Smooth muscle cell (in vitro differentiated cells): ENCODE measurements around the gene SLC22A23. TPM values are rescaled to one million over a fixed set of nuclear protein-coding genes. Genes with fewer than 3 reads are reported as not detected.

ENCODE experiments used
- DNase-seq: peaks from one replicate; lab custom pipeline; 2025; ENCODE audit not compliant: unreplicated experiment; lab: John Stamatoyannopoulos, UW
- H2AFZ ChIP-seq: fragments of 200-600 bp; sonication (generic); 2 replicates; pipeline ENCODE4 v1.6.0; 2016; ENCODE audit warnings: antibody characterized with exemption, low read depth, mild to moderate bottlenecking
- H3F3A ChIP-seq: fragments of 200-600 bp; sonication (generic); 2 replicates; pipeline ENCODE4 v1.6.0; 2017; ENCODE audit warnings: antibody characterized with exemption, low read depth
- H3K27ac ChIP-seq: fragments of 200-600 bp; sonication (generic); 2 replicates; pipeline ENCODE4 v1.5.1; 2016; ENCODE audit warnings: low read depth, mild to moderate bottlenecking
- H3K27me3 ChIP-seq: fragments of 200-600 bp; sonication (generic); 2 replicates; pipeline ENCODE4 v1.6.1; 2016; ENCODE audit warnings: low read depth, mild to moderate bottlenecking
- H3K36me3 ChIP-seq: fragments of 200-600 bp; sonication (generic); 2 replicates; pipeline ENCODE4 v1.5.1; 2016; ENCODE audit warnings: low read depth
- H3K4me1 ChIP-seq: fragments of 200-600 bp; sonication (generic); 2 replicates; pipeline ENCODE4 v1.5.1; 2016; ENCODE audit warnings: low read depth
- H3K4me2 ChIP-seq: fragments of 200-600 bp; sonication (generic); 2 replicates; pipeline ENCODE4 v1.6.0; 2016; ENCODE audit warnings: mild to moderate bottlenecking
- H3K4me3 ChIP-seq: fragments of 200-600 bp; sonication (generic); 2 replicates; pipeline ENCODE4 v1.5.1; 2016; ENCODE audit warnings: mild to moderate bottlenecking
- H3K79me2 ChIP-seq: fragments of 200-600 bp; sonication (generic); 2 replicates; pipeline ENCODE4 v1.6.0; 2016; ENCODE audit warnings: low read depth, mild to moderate bottlenecking
- H3K9ac ChIP-seq: fragments of 200-600 bp; sonication (generic); 2 replicates; pipeline ENCODE4 v1.6.0; 2016; ENCODE audit warnings: low read depth
- H3K9me3 ChIP-seq: fragments of 200-600 bp; sonication (generic); replicated peaks from 2 replicates; pipeline ENCODE4 v1.5.1; 2016; ENCODE audit warnings: low read depth
- H4K20me1 ChIP-seq: fragments of 200-600 bp; sonication (generic); 2 replicates; pipeline ENCODE4 v1.6.0; 2016; ENCODE audit warnings: low read depth
- WGBS: methylation state at CpG from one replicate; pipeline ENCODE4 v1.1.7; 2016; ENCODE audit warnings: low lambda C conversion rate; 5-methylcytosine and 5-hydroxymethylcytosine counted together
- polyA plus RNA-seq: library from polyadenylated mRNA; unstranded; fragments of >200 nt; fragmentation: Nextera tagmentation; extraction: Ambion mirVana; gene quantifications from 2 replicates; pipeline ENCODE4 v1.2.1, GENCODE V29; 2016
- total RNA-seq: library from RNA; depleted of rRNA; stranded (reverse); fragments of >200 nt; gene quantifications from 2 replicates; pipeline ENCODE4 v1.2.3, GENCODE V29; 2014
- TF ChIP-seq, protein P1 (sequence below): fragments of 200-600 bp; sonication (generic); IDR thresholded peaks from 2 replicates; pipeline ENCODE4 v1.5.1; 2017; ENCODE audit warnings: borderline replicate concordance, mild to moderate bottlenecking, antibody characterized with exemption; ENCODE audit not compliant: insufficient read depth, poor library complexity, severe bottlenecking

SLC22A23 gene
- total and polyA plus RNA-seq, 2 experiments from 2014 or later, result 1.6 to 3.8 TPM

DNA sequence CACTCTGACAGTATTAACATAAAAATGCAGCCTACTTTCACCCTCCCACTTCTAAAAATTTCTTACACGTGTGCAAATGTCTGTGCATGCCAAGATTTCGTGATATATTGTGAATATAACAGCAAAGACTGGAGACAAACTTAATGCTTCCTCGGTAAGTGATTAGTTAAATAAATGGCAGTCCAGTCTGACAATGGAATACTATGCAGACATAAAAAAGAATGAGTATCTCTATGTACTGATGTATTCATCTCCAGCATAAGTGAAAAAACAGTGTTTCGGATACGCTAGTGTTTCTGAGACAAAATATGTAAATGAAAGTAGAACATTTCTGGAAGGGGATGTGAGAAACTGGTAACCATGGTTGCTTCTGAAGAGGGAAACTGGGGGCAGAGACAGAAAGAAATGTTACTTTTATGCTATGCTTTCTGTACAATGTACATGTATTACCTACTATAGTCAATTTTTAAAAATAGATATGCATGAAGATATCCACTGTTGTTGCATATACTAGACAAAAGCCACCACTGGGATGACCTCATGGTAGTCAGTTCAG, 7.0 kb downstream of the SLC22A23 start:
- H2AFZ ChIP-seq, result no peak overlapping the region
- H3K36me3 ChIP-seq, result no peaks in the 10 kb centered on the region
- H3K79me2 ChIP-seq, result no peaks in the 10 kb centered on the region
- H3K4me3 ChIP-seq, result no peak overlapping the region
- no peaks in the 10 kb centered on the region for H3K4me1 ChIP-seq
- DNase-seq, result no peak
- no peaks in the 10 kb centered on the region for H4K20me1 ChIP-seq
- no peak overlapping the region for H3K4me2 ChIP-seq
- H3K9me3 ChIP-seq, result no peaks in the 10 kb centered on the region
- peaks cover 24% of the 10 kb centered on the region for H3K27me3 ChIP-seq
- no peaks in the 10 kb centered on the region for H3F3A ChIP-seq
- 93% methylated on average over 5 of the region's 5 CpGs for WGBS
- no peak overlapping the region for H3K27ac ChIP-seq
- no peak overlapping the region for H3K9ac ChIP-seq
- TF ChIP-seq, protein P1, sequence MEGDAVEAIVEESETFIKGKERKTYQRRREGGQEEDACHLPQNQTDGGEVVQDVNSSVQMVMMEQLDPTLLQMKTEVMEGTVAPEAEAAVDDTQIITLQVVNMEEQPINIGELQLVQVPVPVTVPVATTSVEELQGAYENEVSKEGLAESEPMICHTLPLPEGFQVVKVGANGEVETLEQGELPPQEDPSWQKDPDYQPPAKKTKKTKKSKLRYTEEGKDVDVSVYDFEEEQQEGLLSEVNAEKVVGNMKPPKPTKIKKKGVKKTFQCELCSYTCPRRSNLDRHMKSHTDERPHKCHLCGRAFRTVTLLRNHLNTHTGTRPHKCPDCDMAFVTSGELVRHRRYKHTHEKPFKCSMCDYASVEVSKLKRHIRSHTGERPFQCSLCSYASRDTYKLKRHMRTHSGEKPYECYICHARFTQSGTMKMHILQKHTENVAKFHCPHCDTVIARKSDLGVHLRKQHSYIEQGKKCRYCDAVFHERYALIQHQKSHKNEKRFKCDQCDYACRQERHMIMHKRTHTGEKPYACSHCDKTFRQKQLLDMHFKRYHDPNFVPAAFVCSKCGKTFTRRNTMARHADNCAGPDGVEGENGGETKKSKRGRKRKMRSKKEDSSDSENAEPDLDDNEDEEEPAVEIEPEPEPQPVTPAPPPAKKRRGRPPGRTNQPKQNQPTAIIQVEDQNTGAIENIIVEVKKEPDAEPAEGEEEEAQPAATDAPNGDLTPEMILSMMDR, result no peak

DNA sequence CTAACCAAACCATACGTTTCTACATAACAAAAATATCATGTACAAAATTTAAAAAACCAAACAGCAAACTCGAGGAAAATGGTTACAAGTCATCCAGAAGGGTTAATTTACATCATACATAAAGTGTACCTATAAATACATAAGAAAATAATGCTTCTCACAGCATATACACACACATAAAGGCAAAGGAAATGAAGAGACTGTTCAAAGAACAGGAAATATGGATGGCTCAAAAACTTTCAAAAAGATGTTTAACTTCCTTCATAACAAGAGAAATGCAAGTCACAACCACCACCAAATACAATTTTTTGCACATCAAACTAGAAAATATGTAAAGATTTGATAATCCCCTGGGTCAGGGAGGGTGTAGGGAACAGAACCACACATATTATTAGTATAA, 7.5 kb downstream of the SLC22A23 start:
- Histone ChIP-seq H3K4me1 (no peaks in the 10 kb centered on the region), H3K9me3 (no peaks in the 10 kb centered on the region), H3K4me2 (no peak overlapping the region), H4K20me1 (no peaks in the 10 kb centered on the region), H2AFZ (no peak overlapping the region), H3F3A (no peaks in the 10 kb centered on the region), H3K27me3 (peaks cover 18% of the 10 kb centered on the region), H3K27ac (no peak overlapping the region), H3K36me3 (no peaks in the 10 kb centered on the region), H3K9ac (no peak overlapping the region), H3K4me3 (no peak overlapping the region), H3K79me2 (no peaks in the 10 kb centered on the region)
- TF ChIP-seq, protein P1, result no peak
- 77% methylated on average over 2 of the region's 2 CpGs for WGBS
- DNase-seq, result no peak

DNA sequence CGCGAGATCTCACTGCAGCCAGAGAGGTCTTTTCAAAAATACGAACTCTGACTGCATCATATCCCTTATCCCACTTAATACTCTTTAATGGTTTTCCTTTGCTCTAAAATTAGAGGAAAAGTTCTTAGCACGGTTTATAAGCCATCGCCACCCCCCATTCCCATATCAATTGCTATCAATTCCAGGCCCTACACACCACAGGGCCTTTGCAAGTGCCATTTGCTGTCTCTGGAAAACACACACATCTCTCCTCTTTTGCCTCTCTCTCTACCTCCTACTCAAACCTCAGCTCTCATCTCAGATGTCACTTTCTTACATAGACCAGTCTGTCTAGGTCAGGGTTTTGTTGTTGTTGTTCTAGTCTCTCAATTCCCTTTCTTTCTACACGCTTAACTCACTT, 9.8 kb downstream of the SLC22A23 start:
- no peaks in the 10 kb centered on the region for H4K20me1 ChIP-seq
- no peak overlapping the region for H3K9ac ChIP-seq
- no peak overlapping the region for H3K4me3 ChIP-seq
- 83% methylated on average over 6 of the region's 6 CpGs for WGBS
- H3K36me3 ChIP-seq, result no peaks in the 10 kb centered on the region
- no peaks in the 10 kb centered on the region for H3K27me3 ChIP-seq
- H3F3A ChIP-seq, result no peaks in the 10 kb centered on the region
- H2AFZ ChIP-seq, result no peak overlapping the region
- TF ChIP-seq, protein P1, result no peak
- H3K4me1 ChIP-seq, result no peaks in the 10 kb centered on the region
- H3K9me3 ChIP-seq, result no peaks in the 10 kb centered on the region
- no peaks in the 10 kb centered on the region for H3K79me2 ChIP-seq
- DNase-seq, result no peak
- no peak overlapping the region for H3K27ac ChIP-seq
- no peak overlapping the region for H3K4me2 ChIP-seq

DNA sequence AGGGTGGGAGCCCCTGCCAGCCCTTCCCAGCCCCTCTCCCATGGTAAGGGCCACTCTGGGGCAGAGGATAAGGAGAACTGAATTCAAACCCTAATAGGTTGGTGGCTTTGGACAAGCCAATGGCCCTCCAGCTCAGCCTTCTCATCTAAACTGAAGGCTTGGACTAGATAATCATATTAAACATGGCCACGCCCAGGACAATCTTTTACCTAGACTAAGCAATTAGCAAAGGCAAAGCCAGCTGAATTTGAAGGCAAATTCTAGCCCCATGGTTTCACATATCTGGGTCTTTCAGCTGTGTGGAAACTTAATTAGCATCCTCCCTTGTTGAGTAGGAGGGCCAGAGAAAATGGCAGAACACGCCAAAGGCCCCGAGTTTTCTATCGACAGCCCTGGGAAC, 10.7 kb downstream of the SLC22A23 start:
- no peak for DNase-seq
- no peak overlapping the region for H3K9ac ChIP-seq
- no peaks in the 10 kb centered on the region for H4K20me1 ChIP-seq
- H3F3A ChIP-seq, result no peaks in the 10 kb centered on the region
- no peak overlapping the region for H2AFZ ChIP-seq
- H3K27me3 ChIP-seq, result no peaks in the 10 kb centered on the region
- H3K27ac ChIP-seq, result no peak overlapping the region
- H3K36me3 ChIP-seq, result no peaks in the 10 kb centered on the region
- no peak overlapping the region for H3K4me3 ChIP-seq
- H3K4me2 ChIP-seq, result no peak overlapping the region
- 99% methylated on average over 4 of the region's 4 CpGs for WGBS
- no peaks in the 10 kb centered on the region for H3K79me2 ChIP-seq
- TF ChIP-seq, protein P1, result no peak
- no peaks in the 10 kb centered on the region for H3K9me3 ChIP-seq
- H3K4me1 ChIP-seq, result no peaks in the 10 kb centered on the region
